HG02885 (cell line): ENCODE measurements around the gene MYH16.
"Not testable (repeated sequence)": the region's sequence is repeated elsewhere in the genome, so short reads cannot be mapped to it uniquely, and the experiment has no call there.

ENCODE experiments used
- ATAC-seq: cut with Tn5 transposase; IDR thresholded peaks from one replicate; pipeline ENCODE4 v1.9.1; 2021; ENCODE audit warnings: mild to moderate bottlenecking; ENCODE audit not compliant: unreplicated experiment, poor library complexity

Gene MYH16

GRCh38 chr7:99340659-99341058, 68.0 kb downstream of the MYH16 start:
- no peak for ATAC-seq

- ATAC-seq, result no peak
Measured at GRCh38 chr7:99344061-99344647, 71.5 kb downstream of the MYH16 start.

DNA sequence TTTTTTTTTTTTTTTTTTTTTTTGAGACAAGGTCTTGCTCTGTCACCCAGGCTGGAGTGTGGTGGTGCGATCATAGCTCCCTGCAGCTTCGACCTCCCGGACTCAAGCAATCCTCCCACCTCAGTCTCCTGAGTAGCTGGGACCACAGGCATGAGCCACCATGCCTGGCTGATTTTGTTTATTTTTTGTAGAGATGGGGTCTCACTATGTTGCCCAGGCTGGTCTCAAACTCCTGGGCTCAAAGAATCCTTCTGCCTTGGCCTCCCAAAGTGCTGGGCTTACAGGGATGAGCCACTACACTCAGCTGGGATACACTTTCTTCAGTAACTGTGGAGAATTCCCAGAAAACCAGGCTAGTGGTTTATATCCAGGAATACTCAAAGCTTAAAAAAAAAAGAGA, 78.0 kb downstream of the MYH16 start:
- ATAC-seq, result not testable (repeated sequence)

DNA sequence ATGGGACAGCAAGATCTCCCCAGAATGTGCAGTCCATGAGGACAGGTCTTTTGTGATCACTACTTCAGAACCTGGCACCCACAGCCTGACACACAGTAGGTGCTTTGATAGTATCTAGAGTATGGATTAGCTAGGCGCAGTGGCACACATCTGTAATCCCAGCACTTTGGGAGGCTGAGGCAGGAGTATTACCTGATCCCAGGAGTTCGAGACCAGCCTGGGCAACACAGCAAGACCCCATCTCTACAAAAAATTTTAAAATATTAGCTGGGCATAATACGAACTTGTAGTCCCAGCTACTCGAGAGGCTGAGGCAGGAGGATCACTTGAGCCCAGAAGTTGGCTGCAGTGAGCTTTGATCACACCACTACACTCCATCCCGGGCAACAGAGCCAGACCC, 79.6 kb downstream of the MYH16 start:
- ATAC-seq, result no peak

DNA sequence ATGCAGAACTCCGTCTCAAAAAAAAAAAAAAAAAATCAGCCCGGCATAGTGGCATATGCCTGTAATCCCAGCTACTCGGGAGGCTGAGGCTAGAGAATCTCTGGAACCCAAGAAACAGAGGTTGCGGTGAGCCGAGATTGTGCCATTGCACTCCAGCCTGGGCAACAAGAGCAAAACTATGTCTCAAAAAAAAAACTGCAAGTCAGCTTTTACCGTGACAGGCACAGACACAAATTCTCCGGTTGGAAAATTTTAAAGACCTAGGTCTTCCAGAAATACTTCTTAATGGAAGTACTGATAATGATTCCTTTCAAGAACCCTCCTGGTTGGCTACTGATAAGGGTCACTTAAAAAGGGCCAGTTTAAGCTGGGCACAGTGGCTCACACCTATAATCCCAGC, 82.5 kb downstream of the MYH16 start:
- no peak for ATAC-seq

DNA sequence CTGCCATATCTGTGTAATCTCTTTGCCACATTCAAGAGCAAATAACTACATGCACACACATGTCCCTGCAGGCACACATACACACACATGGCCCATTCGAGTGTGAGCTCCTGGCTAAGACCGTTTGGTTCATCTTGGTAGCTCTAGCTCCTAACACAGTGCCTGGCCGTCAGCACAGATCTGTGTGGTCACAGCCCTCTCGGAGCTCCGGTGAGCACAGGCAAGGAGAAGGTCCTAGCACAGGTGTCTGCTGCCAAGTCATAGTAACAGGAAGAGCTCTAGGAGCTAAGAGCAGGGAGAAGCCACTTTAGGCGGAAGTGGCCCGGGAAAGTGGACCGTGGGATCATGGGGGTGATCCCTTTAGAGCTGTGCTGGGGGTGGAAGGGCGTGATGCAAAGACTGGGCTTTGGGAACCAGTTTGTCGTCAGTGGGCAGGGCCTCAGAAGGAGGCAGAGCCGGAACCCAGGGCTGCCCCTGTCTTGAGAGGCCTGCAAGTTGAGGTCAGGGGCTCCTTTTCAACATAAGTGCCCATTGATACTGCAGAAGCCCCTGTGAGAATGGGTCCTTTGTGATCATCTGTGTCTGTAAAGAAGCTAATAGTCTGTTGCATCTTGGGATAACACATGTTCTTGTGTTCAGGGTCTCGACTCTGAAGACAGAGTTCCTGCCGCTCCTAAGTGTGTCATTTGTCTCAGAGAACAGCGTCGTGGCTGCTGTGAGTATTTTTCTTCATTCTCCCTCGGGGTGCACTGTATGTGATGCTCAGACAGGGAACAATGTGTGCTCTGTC, 85.3 kb downstream of the MYH16 start:
- ATAC-seq, result no peak

DNA sequence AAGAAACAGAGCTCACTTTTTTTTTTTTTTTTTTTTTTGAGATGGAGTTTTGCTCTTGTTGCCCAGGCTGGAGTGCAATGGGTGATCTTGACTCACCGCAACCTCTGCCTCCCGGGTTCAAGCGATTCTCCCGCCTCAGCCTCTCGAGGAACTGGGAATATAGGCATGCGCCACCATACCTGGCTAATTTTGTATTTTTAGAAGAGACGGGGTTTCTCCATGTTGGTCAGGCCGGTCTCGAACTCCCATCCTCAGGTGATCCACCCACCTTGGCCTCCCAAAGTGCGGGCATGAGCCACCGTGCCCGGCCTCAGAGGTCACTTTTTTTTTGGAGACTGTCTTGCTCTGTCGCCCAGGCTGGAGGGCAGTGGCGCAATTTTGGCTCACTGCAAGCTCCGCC, 85.9 kb downstream of the MYH16 start:
- not testable (repeated sequence) for ATAC-seq

DNA sequence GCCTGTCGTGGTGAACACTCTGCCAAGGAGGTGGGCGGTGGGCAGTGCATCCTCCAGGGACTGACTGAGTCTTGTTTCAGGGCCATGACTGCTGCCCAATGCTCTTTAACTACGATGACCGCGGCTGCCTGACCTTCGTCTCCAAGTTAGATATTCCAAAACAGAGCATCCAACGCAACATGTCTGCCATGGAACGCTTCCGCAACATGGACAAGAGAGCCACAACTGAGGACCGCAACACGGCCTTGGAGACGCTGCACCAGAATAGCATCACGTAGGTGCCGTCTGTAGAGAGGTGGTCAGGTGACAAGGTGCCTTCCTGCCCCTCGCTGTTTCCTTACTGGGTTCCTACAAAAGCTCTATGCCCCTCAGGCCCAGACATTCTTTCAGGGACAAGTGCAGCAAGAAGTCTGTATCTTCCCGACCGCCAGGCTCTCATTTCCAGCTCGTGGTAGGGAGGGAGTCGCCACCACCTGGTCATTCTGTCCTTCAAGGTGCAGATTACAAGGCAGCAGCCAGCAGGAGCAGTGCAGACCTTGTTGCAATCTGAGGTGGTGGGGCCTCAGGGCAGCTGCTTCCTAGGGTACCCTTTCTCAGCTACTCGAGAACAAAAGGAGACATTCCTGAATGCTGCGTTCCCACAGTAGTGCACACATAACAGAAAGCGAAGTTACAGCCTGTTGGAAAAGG, 87.0 kb downstream of the MYH16 start:
- no peak for ATAC-seq
